Mucosa of descending colon (tissue), 3 donors: Measurements from ENCODE around the gene APOC3. TPM values are rescaled to one million over a fixed set of nuclear protein-coding genes. Genes with fewer than 3 reads are reported as not detected.

Experiments used
- ATAC-seq: fragments of 200-7000 bp; cut with Tn5 transposase; one replicate; pipeline ENCODE4 v1.9.1; 2020; ENCODE audit warnings: mild to moderate bottlenecking, moderate library complexity
- DNase-seq, 3 donors: peaks; one replicate each; pipeline ENCODE4 v3.0.0-alpha.2; 2020
- H3K36me3 ChIP-seq: fragments of 200-600 bp; one replicate; pipeline ENCODE4 v1.8.0; 2021; ENCODE audit warnings: low read depth, mild to moderate bottlenecking
- H3K4me1 ChIP-seq: fragments of 200-600 bp; one replicate; pipeline ENCODE4 v1.8.0; 2021; ENCODE audit warnings: low read depth, mild to moderate bottlenecking
- H3K4me3 ChIP-seq: fragments of 200-600 bp; one replicate; pipeline ENCODE4 v1.8.0; 2021; ENCODE audit warnings: mild to moderate bottlenecking
- H3K9me3 ChIP-seq: fragments of 200-600 bp; one replicate; pipeline ENCODE4 v1.8.0; 2021; ENCODE audit warnings: mild to moderate bottlenecking
- CTCF ChIP-seq: fragments of 200-600 bp; IDR thresholded peaks from one replicate; pipeline ENCODE4 v1.8.0; 2022; ENCODE audit warnings: antibody characterized with exemption, mild to moderate bottlenecking
- intact Hi-C, 2 donors: fragments of 100-400 bp; cut with DNase I in 1 of 2; cut with micrococcal nuclease in 1 of 2; formaldehyde crosslinking; loops; one replicate each; pipeline versions ENCODE4 v1.11.0 to v1.11.1; 2022; cut with DNase I, micrococcal nuclease
- total RNA-seq, 3 donors: library from RNA; stranded (reverse); fragmentation: NEBNext Ultra II Directional in 2 of 3; extraction: Animal tissue kit (Norgen Biotek cat#: 25700) in 2 of 3; gene quantifications; one replicate each; pipeline versions ENCODE4 v1.2.1 to v1.2.4, GENCODE V29; 2021 to 2023
- donor health status: DM: no; HTN: no; CAD: no; lungs with moderate emphysema.
- donor health status: DM: no; HTN: no; CAD: no.
- donor health status: DM: no; HTN: yes; CAD: no.

The APOC3 gene
- total RNA-seq, 3 donors from 2014 or later, result 0.60 TPM; not detected in 2

- intact Hi-C loops, result no loop called here
- Histone ChIP-seq H3K36me3 (no peaks in the 10 kb centered on the region), H3K9me3 (no peaks in the 10 kb centered on the region), H3K4me1 (no peaks in the 10 kb centered on the region), H3K4me3 (no peak overlapping the region)
- DNase-seq, result no peak
- no peak for TF ChIP-seq CTCF
- peak; percentile 51 for ATAC-seq
Measured at GRCh38 chr11:116813781-116814471, 15.8 kb upstream of the APOC3 start.

- no peaks in the 10 kb centered on the region for H3K36me3 ChIP-seq
- DNase-seq, result no peak
- no peak for TF ChIP-seq CTCF
- H3K4me3 ChIP-seq, result no peak overlapping the region
- no peaks in the 10 kb centered on the region for H3K4me1 ChIP-seq
- intact Hi-C loops, result no loop called here
- no peaks in the 10 kb centered on the region for H3K9me3 ChIP-seq
- ATAC-seq, result no peak
Measured at GRCh38 chr11:116814502-116814901, 15.2 kb upstream of the APOC3 start.

GRCh38 chr11:116819049-116819448 lies 10.7 kb upstream of the APOC3 start:
- ATAC-seq, result no peak
- no peak for DNase-seq
- TF ChIP-seq CTCF, result no peak
- no peaks in the 10 kb centered on the region for H3K9me3 ChIP-seq
- intact Hi-C loops, result no loop called here
- no peaks in the 10 kb centered on the region for H3K4me1 ChIP-seq
- no peak overlapping the region for H3K4me3 ChIP-seq
- no peaks in the 10 kb centered on the region for H3K36me3 ChIP-seq

GRCh38 chr11:116821050-116821918 lies 8.4 kb upstream of the APOC3 start:
- Histone ChIP-seq H3K4me3 (no peak overlapping the region), H3K4me1 (no peaks in the 10 kb centered on the region), H3K36me3 (no peaks in the 10 kb centered on the region), H3K9me3 (no peaks in the 10 kb centered on the region)
- intact Hi-C loops, result no loop called here
- ATAC-seq (no peak), DNase-seq (no peak)
- TF ChIP-seq CTCF, result no peak

GRCh38 chr11:116822575-116822974 lies 7.1 kb upstream of the APOC3 start:
- Histone ChIP-seq H3K4me3 (no peak overlapping the region), H3K9me3 (no peaks in the 10 kb centered on the region), H3K4me1 (no peaks in the 10 kb centered on the region), H3K36me3 (no peaks in the 10 kb centered on the region)
- ATAC-seq, result no peak
- no peak for TF ChIP-seq CTCF
- DNase-seq, result no peak
- intact Hi-C loops, result no loop called here
